PC-9 (cell line): ENCODE data around the gene STK39.

ENCODE experiments used
- EZH2 ChIP-seq: fragments of 200-600 bp; sonication (generic); IDR thresholded peaks from 2 replicates; pipeline ENCODE4 v1.8.0; 2017; ENCODE audit warnings: antibody characterized with exemption, low read depth
- TF ChIP-seq, protein P1 (sequence below): fragments of 200-600 bp; sonication (generic); conservative IDR thresholded peaks from 2 replicates; pipeline ENCODE4 v1.6.1; 2017; ENCODE audit warnings: mixed run types, antibody characterized with exemption, mild to moderate bottlenecking, moderate library complexity

GRCh38 chr2:168175469-168175868 is 71.9 kb downstream of the STK39 start:
- TF ChIP-seq, protein P1, sequence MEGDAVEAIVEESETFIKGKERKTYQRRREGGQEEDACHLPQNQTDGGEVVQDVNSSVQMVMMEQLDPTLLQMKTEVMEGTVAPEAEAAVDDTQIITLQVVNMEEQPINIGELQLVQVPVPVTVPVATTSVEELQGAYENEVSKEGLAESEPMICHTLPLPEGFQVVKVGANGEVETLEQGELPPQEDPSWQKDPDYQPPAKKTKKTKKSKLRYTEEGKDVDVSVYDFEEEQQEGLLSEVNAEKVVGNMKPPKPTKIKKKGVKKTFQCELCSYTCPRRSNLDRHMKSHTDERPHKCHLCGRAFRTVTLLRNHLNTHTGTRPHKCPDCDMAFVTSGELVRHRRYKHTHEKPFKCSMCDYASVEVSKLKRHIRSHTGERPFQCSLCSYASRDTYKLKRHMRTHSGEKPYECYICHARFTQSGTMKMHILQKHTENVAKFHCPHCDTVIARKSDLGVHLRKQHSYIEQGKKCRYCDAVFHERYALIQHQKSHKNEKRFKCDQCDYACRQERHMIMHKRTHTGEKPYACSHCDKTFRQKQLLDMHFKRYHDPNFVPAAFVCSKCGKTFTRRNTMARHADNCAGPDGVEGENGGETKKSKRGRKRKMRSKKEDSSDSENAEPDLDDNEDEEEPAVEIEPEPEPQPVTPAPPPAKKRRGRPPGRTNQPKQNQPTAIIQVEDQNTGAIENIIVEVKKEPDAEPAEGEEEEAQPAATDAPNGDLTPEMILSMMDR = no peak
- no peak for TF ChIP-seq EZH2
